HG03097 (cell line): ENCODE results near the gene AQP1.

ENCODE experiments used
- ATAC-seq: cut with Tn5 transposase; IDR thresholded peaks from one replicate; pipeline ENCODE4 v1.9.1; 2021; ENCODE audit not compliant: unreplicated experiment, low FRiP score

Gene AQP1

DNA sequence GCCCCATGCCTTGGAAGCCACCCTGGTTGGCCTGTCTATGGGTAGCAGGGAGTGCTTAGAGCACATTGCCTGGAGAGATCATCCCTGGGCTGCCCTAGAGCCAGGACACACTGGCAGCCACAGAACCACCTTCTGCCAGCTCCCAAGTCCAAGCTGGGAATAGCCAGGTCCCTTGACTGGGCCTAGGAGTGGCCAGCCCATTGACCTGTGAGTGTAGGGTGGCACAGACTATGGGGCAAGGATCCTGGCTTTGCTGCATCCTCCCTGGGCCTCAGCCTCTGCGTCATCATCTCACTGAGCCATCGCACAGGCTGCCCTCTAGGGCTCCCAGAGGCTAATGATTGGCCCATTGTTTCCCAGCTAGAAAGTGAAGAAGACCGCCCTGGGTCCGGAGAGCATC is 7.0 kb downstream of the AQP1 start:
- ATAC-seq = no peak

DNA sequence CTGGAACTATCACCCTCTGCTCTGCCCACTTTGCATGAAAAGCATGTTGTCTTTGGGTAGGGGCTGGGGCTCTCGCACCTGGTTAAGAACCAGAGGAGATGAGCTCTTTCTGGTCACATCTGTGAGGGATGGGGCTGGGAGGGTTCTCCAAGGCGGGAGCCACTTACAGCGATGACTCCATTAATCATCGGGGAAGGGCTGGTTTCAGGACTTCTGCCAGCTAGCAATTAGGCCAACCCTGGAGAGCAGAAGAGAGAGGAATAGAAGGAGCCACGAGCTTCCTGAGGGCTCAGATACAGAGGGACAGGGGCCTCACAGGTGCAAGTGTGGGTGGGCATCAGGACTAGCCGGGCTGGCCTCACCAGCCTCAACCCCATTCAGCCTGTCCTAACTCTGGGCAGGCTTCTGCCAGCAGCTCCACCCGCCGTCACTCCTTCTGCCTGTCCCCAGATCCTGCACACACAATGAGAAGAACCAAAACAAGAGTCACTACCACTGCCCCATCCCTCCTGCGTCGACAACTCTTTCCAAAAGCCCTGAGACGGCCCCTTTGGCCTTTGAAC is 8.4 kb downstream of the AQP1 start:
- ATAC-seq = no peak

DNA sequence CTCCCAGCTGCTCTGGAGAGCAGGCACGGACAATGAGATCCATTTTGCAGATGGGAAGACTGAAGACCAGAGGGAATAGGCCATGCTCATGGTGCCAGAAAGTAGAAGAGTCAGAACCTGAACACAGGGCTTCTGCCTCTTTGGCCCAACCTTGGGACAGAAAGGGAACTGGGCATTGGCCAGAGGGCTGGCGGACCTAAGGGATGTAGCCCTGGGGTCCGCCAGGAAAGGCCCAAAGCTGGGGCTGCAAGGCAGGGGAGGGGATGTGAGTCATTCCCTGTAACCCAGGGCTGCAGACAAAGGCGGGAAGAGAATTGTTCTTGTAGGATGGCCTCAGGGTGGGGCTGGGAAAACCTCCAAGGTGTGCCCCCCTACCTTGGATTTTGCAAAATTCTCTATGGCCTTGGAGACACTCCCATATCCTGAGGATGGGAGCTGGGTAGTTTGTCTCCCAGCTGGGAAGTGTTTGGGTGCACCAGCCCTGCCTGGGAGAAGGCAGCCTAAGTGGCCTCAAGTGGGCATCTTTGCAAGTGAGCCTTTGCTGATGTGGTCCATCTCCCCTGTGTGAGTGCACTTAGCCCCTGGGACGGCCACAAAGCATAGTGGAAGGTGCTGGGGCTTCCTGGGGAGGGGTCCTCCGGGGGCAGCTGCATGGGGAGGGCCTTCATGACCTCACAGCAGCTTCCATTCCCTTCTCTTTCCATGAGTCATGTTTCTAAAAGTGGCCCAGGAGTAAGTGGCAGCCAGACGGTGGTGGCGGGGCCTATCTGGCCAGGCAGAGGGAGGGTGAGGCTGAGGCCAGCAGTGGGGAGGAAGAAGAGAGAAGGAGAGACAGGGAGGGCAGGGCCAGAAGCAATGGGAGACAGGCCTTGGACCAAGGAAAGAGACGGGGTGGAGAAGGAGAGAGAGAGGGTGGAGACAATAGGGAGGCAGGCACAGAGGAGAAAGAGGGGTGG is 9.2 kb downstream of the AQP1 start:
- ATAC-seq = no peak

DNA sequence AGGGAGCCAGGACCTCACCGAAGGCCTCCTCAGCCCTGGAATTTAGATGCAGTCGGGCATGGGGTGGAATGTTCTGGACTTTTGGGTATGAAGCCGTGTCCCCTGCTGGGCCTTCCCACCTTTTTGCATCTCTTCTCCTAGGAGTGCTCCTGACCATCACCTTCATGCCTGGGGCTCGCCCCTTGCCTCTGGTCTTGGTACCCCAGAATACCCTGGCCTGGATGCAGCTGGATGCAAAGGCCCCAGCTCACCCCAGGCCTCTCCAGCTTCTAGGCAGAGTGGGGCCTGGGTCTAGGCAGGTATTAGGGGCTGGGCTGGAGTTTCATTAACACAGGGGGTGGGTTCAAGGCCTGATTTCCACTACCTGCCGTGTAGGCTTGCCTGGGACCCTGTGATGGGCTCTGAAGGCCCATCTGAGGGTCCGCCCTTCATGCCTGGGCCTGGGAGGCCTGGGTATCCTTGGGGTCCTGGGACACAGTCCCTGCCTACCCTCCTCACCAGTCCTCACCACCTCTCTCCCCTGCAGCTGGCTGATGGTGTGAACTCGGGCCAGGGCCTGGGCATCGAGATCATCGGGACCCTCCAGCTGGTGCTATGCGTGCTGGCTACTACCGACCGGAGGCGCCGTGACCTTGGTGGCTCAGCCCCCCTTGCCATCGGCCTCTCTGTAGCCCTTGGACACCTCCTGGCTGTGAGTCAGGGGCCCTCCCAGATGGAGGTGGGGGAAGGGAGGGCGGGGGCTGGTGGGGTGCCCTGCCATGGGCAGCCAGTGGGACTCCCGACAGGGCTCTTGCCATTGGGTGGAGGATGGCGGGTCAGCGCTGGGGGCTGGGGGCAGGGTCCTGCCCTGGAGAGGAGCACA is 10.1 kb downstream of the AQP1 start:
- ATAC-seq = no peak

DNA sequence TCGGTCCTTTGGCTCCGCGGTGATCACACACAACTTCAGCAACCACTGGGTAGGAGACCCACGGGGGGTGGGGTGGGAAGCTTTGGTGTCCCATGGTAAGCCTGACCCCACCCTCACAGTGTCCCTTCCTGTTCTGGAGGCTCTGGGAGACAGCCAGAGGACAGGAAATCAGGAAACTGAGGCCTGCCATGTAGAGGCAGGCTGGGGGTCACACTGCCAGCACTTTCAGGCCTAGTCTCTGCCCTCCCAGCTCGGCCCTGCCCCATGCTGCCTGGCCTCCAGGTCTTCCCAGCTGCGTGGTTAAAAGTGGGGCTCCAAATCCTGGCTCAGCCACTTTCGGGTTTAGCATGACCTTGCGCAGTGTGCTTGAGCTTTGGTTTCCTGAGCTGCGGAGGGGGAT is 10.9 kb downstream of the AQP1 start:
- ATAC-seq = no peak

DNA sequence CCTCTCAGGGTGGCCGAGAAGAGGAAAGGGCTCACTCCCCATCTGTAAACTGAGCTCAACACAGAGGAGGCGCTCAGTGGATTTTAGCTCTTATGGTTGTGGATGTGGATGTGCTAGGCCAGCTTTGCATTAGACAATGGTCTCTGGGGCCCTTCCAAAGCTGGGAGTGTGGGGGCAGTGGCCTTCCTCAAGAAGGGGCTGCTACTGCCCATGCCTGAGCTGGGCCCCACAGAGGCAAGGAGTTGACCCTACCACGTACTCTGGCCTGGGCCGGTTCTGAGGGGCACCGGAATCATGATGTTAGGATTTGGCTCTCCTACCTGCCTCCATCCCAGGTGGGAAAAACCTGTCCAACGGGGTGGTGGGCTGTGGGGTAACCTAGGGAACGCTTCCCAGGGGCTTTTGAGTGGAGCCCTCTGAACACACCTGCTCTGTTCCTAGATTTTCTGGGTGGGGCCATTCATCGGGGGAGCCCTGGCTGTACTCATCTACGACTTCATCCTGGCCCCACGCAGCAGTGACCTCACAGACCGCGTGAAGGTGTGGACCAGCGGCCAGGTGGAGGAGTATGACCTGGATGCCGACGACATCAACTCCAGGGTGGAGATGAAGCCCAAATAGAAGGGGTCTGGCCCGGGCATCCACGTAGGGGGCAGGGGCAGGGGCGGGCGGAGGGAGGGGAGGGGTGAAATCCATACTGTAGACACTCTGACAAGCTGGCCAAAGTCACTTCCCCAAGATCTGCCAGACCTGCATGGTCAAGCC is 11.5 kb downstream of the AQP1 start:
- no peak for ATAC-seq

DNA sequence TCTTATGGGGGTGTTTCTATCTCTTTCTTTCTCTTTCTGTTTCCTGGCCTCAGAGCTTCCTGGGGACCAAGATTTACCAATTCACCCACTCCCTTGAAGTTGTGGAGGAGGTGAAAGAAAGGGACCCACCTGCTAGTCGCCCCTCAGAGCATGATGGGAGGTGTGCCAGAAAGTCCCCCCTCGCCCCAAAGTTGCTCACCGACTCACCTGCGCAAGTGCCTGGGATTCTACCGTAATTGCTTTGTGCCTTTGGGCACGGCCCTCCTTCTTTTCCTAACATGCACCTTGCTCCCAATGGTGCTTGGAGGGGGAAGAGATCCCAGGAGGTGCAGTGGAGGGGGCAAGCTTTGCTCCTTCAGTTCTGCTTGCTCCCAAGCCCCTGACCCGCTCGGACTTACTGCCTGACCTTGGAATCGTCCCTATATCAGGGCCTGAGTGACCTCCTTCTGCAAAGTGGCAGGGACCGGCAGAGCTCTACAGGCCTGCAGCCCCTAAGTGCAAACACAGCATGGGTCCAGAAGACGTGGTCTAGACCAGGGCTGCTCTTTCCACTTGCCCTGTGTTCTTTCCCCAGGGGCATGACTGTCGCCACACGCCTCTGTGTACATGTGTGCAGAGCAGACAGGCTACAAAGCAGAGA is 12.2 kb downstream of the AQP1 start:
- no peak for ATAC-seq

DNA sequence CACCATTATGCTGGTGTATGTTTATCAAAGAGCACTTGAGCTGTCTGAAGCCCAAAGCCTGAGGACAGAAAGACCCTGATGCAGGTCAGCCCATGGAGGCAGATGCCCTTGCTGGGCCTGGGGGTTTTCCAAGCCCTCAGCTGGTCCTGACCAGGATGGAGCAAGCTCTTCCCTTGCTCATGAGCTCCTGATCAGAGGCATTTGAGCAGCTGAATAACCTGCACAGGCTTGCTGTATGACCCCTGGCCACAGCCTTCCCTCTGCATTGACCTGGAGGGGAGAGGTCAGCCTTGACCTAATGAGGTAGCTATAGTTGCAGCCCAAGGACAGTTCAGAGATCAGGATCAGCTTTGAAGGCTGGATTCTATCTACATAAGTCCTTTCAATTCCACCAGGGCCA is 13.0 kb downstream of the AQP1 start:
- ATAC-seq = no peak

DNA sequence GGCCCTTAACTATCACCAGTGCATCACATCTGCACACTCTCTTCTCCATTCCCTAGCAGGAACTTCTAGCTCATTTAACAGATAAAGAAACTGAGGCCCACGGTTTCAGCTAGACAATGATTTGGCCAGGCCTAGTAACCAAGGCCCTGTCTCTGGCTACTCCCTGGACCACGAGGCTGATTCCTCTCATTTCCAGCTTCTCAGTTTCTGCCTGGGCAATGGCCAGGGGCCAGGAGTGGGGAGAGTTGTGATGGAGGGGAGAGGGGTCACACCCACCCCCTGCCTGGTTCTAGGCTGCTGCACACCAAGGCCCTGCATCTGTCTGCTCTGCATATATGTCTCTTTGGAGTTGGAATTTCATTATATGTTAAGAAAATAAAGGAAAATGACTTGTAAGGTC is 13.5 kb downstream of the AQP1 start:
- no peak for ATAC-seq

DNA sequence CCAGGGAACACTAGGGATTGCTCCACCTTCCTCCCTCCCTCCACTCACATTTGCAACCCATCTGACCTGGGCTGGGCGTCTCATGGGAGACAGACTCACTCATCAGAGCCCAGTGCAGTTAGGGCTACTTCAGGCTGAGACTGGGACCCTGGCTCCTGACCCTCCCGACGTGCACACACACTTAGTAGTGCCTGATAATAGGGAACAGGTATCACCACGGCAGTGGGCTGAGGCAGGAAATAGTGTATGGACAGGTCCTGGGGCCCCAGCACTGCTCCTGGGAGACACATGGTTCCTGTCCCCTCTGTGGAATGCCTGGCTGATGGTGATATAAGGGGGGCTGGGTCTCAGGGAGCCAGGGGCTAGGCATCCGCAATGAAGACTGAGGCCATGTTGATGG is 14.3 kb downstream of the AQP1 start:
- ATAC-seq = no peak

DNA sequence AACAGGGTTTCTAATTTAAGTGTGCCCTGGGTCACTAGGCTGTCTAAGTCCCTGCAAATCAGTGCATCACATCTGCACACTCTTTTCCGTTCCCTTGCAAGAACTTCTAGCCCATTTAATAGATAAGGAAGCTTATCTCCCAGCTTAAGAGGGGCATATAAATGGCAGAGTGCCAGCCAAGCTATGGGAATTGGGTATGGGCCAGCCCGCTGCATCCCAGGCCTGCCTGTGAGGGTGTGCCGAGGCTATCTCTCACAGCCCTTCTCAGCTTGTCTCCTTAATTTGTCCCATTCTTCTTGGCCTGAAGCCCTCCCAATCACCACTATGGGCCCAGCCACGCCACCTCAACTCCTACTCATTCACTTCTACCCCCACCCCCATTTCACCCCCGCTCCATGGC is 14.7 kb downstream of the AQP1 start:
- ATAC-seq = no peak

DNA sequence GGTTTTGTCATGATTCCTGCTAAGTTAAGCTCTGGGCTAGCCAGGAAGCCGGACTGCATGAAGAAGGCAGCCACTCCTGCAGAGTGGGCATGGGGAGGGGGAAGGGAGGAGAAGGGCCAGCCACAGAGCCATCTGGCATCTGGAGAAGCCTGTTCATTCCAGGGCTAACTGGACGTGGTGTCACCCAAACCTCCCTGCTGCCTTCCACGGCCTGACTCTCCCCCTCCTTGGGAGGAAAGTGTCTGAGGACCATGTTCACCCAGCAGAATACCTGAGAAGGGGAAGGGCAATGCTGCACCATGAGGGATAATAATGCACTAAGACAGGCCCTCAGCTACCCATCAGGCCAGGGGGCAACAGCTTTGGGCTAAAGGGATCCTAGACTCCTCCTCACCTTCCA is 15.4 kb downstream of the AQP1 start:
- ATAC-seq = no peak

DNA sequence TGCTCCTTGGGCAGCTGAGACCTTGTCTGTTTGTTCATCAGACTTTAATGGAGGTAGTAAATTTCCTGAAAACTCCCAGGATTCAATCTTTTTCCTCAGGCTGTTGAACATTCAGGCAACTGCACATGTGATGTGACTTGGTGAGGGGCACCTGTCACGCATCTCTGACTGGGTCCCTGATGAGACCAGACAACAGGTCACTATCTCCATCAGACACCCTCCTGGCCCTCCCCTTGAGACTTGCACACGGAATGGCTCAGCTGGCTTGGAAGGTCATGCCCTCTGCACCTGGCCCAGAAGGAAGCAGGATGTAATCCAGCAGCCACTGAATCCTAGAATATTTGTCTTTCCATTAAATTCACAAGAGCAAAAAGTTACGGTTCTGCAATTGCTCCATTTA is 15.9 kb downstream of the AQP1 start:
- ATAC-seq = no peak

DNA sequence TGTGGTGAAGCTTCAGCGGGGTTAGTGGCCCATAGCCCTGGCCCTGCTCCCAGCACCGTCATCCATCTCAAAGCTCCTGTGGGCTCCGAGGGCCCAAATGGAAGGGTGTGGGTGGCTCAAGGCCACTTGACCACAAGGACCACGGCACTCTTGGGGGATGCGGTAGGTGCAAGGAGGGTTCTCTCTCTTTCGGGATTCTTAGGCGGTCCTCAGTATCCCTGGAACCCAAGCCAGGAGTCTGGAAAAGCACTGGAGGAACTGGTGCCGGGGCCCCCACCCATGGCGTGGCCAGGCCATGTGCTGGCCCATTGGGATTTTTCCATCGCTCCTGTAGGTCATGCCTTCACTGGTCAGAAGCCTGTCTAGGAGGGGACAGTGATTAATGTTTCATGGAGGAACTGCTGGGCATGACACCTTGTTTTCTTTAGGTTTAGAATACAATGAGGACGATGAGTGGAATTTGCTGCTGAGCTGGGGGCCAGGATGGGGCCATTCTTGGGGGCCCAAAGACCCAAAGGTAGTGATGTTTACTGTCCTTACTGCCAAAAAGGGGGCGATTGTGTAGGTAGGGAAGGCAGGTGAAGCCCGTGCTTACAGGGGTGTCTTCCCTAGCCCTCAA is 16.7 kb downstream of the AQP1 start:
- no peak for ATAC-seq

DNA sequence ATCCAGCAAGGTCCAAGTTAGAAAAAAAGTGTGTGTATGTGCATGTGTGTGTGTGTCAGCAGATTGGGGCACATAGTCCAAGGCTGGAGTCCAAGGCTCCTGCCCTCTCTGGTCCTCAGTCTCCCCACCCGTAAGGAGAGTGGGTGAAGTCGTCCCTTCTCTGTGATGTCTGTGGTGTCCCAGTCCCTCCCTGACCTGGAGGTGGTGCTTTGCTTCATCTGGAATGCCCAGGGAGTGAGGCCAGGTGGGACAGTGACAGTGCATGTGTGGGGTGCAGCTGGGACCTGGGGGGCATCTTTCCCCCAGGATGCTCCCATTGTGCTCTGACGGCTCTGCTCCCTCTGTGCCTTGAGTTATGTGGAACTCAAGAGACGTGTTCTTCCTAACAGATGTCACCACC is 18.0 kb downstream of the AQP1 start:
- no peak for ATAC-seq

DNA sequence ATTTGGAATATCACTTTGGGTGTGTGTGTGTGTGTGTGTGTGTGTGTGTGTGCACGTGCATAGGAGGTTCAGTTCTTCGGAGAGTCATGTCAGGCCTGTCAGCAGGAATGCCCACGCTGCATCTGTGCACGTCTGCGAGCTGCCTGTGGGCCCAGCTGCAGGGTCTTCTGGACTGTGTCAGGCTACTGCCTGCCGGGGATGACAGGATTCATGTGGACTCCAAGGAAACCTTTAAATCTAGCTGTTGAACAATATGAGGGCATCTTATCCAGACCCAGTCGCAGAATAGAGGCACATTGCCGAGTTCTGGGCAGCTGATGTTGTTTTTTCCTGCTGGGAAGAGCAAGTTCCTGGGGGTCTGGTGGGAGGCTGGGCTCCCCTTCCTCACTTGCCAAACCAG is 19.0 kb downstream of the AQP1 start:
- ATAC-seq = no peak

DNA sequence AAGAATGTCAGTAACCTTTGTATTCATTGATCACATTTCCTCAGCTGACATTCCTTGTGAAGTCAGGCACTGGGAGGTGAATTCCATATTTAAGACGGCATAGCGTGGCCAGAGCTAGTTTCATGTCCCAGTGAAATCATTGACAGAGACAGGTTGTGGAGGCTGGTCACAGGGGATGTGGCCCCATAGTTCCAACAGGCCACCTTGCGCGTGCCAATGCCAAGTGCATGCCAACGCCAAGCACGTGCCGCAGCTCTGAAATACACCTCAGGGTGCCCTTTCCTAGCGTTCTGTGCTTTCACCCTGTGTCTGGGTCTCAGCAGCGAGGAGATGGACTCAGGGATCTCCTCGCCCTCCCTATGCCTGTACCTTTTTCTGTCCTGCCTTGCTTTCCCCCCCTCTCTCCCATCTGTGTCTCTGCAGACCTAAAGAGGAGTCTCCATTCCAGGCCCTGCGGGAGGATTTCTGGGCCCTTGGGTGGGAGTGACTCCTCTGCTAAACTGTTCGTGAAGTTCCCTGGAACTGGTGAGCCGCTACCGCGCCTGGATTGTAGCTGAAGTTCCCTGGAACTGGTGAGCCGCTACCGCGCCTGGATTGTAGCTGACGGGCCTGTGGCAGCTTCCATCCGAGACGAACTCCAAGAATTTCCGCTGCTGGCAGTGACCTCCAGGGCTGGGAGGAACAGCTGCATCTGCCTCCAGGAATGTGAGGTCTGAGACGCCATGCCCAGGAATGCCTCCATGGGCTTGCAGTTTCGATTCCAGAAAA is 19.7 kb downstream of the AQP1 start:
- ATAC-seq = no peak

DNA sequence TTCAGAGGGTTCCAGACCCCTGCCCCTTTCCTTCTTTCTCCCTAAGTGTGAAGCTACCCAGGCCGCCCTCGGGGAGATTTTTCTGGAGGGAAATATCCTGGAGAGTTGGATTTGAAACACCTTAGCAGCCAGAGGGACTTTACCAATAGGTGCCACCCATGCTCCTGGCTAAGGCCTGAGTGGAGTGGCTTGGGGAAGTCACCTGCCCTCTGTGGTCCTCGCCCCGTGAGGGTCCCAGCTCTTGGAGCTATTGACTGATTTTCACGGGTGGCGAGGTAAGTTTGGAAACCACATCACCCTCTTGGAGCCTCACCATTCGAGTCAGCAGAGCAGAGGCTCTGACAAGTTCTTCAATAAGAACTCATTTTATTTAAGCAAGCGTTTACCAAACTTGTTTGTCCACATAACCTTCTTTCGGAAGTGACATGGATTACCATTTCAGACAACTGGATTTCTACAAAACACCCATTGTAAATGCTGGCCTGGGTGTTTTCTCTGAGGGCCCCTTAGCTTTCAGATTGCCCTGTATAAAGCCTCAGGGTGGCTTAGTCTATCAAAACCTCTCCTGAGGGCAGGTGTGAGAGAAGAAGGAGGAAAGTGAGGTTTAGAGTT is 20.4 kb downstream of the AQP1 start:
- ATAC-seq = no peak

DNA sequence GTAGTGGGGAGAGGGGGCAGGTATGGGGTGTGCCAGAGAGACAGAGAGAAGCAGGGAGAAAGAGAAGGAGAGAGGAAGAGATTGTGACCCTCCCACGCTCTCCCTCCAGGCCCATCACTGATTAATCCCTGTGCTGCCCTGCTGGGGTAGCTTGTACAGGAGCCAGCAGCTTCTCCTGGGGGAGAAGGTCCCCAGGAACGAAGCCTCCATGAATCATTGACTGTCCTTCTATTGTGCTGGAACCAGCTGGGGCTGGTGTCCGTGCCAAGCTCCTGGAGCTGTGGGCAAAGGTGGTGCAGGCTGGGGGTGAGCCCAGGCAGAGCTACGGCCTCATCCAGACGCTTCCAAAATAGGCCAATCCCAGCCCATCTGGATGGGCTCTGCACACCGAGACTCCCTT is 20.9 kb downstream of the AQP1 start:
- no peak for ATAC-seq
